Activated CD4-positive, CD25-positive, alpha-beta regulatory T cell treated with anti-CD3 and anti-CD28 coated beads, Interleukin-2, amount 50 U/mL, for 16 hours (primary cell): ENCODE data around the gene MZB1.

Experiments used
- DNase-seq: peaks from one replicate; pipeline ENCODE4 v3.0.0-alpha.2; 2020; ENCODE audit warnings: low read depth, low spot score

MZB1 gene, protein sequence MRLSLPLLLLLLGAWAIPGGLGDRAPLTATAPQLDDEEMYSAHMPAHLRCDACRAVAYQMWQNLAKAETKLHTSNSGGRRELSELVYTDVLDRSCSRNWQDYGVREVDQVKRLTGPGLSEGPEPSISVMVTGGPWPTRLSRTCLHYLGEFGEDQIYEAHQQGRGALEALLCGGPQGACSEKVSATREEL

DNA sequence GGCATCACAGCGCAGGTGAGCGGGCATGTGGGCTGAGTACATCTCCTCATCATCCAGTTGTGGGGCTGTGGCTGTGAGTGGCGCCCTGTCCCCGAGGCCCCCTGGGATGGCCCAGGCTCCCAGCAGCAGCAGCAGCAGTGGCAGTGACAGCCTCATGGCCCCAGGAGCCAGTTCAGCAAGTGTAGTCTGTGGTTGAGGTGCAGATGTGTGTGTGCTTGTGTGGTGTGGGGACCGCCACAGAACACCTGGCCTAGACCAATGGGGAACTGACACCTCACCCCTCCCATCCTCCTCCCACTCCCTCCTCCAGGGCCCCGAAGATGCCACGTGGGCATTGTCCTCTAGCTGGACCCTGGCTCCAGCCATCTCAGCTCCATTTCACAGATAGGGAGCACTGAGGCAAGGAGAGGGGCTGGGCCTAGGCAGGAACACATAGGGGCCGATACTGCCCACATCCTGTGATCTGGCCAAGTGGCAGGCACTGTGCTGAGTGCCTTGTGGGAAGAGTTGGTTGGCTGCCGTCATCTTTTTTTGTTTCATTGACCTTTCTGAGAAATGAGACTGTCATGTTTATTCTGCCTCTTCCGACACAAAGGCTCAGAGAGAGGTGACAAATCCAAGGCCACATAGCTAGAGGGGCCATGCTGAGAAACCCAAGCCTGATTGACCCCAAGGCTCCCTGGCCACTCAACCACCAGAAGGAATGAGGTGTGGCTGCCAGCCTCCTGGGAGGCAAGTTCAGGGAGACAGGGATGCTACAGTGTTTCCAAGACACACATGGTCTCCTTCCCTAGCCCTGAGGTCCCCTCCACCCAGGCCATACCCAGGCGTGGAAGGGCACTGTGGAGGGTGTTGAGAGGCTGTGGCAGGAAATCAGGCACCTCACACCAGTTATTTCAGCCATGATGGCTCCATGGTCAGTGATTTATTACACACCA is at the start of gene MZB1:
Gene MZB1 (minus strand): TSS at position 213 of the 938 bp plus-strand sequence. CDS start 57 bp downstream, at position 156.
- no peak for DNase-seq

DNA sequence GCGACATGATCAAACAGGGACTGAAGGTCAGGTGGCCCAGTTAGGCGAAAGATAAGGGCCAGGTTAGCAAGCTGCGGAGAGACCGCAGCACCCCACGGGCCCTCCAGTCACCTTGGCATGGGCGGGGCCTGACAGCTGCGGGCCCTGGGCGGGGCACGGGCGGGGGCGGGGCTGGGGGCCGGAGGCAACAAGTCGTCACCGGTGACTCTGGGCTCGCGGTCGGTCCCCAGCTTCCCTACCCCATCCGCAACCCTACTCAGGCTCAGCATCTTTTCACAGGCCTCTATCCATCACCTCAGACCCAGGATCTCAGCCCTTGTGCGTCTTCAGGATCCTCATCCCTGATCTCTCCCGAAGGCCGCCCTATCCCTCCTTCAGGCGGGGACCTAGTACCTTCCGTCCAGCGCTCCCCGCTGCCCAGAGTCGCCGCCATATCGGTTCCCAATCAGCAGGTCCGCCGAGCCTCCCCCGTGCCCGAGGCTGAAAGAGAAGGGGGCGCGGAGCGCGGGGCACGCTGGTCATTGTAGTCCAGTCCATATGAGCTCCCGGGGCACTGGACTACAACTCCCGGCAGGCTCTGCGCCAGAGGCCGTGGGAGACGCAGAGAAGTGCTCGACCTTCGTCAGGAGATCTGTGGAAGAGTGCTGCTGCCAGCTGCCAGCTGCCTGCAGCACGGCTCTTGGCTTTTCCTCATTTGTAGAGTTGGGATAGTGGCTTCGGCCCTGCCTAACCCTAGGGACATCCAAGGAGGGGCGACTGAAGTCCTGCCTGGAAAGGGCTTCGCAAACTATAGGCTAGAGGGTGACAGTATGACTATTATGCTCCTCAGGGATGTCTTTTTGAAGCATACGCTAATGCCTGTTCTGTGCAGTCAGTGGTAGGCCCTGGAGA is 49.5 kb upstream of the MZB1 start, which contains the start of gene DNAJC18:
Gene DNAJC18 (minus strand): TSS at position 513 of the 891 bp plus-strand sequence. CDS start 80 bp downstream, at position 433.
- DNase-seq = peak; percentile 79

DNA sequence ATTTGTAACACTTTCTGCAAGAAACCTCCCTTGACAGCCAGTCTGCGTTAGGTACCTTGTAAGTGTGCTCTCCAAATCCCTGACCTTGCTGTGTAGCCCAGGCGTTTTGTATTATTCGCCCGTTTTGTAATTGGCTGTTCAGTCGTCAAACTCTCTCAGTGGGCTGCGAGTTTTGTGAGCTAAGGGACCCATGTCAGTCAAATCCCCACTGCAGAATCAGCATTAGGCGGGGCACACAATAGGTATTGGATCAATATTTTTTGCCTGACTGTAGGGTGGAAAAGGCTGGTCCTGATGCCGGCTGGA is 48.9 kb upstream of the MZB1 start:
- no peak for DNase-seq

DNA sequence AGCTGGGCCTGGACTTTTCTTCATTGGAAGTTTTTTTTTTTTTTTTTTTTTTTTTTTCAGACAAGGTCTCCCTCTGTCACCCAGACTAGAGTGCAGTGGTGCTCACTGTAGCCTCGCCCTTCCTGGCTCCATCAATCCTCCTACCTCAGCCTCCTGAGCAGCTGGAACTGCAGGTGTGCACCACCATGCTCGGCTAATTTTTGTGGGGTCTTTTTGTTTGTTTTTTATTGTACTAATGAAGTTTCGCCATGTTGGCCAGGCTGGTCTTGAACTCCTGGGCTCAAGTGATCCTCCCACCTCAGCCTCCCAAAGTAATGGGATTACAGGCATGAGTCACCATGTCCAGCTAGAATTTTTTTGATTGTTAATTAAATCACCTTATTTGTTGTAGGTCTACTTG is 46.0 kb upstream of the MZB1 start:
- DNase-seq = no peak

DNA sequence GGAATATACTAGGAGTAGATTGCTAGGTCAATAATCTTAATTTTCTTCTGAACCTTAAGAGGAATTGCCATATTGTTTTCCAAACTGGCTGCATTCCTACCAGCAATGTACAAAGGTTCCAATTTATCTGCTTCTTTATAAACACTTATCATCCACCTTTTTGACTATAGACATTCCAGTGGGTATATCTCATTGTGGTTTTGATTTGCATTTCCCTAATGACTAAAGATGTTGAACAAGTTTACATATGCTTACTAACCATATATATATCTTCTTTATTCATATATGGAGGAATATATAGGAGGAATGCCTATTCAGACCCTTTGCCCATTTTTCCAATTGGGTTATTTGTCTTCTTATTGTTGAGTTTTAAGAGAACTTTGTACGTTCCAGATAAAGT is 42.0 kb upstream of the MZB1 start:
- DNase-seq = no peak

DNA sequence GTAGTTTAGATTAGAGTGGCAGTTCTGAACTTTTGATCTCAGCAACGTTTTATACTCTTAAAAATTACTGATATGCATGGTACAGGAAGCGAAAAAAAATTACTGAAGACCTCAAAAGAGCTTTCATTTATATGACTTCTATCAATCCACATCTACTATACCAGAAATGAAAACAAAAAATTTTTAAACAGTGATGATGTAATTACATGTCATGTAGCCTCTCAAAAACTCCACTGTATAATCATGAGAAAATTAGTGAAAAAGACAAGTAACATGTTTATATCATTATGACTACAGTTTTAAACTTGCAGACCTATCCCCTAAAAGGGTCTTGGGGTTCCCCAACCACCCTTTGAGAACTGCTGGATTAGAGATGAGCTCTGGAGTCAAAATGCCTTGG is 40.3 kb upstream of the MZB1 start:
- no peak for DNase-seq

DNA sequence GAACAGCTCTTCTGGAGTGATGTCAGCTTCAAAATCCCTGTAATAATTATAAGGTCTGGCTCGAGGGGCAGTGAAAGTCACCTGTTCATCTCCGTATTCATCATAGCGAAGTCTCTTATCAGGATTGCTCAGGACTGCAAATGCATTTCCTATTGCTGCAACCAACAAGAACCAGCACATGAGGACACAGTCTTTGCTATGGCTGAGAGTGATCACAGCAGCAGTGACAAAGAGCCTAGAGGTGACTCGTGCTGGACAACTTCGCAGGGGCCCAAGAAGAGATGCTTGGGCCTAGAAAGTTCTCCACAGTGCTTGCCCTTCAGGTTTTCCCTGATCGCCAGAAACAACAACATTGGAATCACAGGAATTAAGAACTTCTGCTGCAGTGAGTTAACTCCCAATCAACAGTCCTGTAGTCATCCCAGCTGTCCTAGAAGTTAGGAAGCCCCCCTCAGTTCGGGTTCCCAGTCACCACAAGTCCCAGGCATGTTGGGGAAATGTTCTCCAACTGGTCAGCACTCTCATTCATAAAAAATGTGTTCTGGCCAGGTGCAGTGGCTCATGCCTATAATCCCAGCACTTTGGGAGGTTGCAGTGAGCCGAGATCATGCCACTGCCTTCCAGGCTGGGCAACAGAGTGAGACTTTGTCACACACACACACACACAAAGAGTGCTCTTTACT is 36.6 kb upstream of the MZB1 start:
- DNase-seq = no peak

DNA sequence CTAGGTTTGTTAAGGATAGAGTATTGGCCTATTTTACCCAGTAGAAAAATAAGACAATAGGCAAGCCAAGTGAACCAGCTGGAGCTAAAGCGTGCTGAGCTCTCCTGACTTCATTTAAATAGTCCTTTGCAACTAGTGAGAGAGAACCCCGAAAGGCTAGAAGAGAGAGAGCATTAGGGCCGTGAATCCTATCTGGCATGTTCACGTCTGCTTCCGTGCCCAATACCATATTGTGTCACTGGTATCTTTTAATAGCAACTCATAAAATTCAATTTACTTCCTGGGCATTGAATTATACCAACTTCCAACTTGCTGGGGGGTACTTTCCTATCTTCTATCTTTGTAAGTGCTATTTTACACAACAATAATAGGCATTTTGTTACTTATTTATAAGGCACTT is 35.8 kb upstream of the MZB1 start:
- no peak for DNase-seq

DNA sequence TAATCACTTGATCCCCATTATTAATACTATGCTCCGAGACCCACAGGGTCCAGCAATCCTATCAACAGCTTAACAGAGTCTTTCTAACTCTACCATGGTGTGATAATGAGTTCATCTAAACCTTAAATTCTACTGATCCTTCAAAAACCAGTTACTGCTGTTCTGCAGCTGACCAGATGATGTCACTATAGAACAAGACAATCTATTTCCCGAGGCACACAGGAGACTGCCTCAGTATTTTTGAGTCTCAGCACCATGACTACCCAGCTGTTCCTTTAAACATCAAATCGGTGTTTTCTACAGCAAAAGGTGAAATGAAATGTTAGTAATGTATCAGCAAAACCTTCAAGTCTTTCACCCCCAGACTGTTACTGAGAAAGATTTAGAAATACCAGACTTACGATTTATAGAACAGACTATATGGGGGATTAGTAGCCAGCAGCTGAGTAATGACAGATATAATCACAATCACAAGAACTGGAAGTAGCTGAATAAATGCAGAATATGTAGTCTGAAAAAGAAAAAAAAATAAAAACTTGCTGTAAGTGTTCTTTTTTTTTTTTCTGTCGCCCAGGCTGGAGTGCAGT is 32.7 kb upstream of the MZB1 start:
- peak; percentile 44 for DNase-seq

DNA sequence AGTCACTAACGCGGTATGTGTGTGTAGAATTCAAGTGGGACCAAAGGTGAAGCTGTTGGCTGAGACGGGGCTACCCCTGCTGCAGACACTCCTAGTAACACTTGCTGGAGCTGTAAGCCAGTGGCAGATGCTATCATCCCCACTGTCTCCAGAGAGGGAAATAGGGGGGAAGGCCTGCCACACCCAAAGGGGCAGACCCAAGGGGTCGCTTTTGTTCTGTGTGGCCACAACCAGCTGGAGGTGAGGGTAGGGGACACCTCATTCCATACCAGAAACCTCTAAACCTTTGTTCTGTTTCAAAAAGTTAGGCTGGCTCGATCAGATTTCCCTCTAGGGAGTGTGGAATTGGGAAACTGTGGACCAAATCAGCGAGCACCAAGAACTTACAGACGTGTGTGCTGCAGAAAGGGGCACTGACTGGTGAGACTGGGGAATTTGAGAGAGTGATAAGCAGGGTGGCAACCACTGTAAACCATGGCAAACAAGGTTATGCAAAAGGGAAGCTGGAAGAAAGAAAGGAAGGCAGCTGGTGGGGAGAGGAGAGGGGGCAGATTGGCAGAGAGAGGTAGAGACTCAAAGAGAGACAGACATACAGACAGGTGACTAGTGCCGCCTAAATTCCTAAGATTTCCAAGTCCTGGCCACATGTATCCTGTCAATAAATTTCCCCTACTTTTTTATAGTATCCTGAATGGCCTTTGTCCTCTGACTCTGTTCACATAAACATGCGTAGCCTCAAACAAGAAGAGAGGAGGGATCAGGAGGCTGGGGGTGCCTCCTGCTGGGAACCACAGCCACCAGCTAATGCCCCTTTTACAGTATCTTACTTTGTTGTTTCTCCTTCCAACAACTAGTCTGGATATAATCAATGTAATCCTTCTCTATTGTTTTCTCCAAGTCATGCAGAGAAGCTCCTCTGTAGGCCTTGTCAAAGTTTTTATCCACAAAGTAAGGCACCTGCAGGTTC is 29.8 kb upstream of the MZB1 start:
- no peak for DNase-seq

DNA sequence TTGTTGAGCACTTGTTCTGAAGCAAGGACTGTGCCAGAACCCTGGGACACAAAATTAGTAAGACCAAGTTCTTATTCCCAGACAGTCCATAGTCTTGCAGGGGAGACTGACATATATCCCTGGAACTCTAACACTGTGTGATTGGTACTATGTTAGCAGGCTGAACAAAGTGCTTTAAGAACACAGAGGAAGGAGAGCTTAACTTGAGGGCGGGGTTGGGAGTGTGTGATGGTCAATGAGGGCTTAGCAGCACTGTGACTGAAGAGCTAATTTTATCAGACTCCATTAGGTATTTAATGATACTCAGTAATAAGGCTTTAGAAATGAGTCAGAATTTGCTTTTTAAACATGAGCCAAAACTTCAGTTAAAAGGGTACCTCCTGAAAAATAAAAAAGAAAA is 29.1 kb upstream of the MZB1 start:
- no peak for DNase-seq

DNA sequence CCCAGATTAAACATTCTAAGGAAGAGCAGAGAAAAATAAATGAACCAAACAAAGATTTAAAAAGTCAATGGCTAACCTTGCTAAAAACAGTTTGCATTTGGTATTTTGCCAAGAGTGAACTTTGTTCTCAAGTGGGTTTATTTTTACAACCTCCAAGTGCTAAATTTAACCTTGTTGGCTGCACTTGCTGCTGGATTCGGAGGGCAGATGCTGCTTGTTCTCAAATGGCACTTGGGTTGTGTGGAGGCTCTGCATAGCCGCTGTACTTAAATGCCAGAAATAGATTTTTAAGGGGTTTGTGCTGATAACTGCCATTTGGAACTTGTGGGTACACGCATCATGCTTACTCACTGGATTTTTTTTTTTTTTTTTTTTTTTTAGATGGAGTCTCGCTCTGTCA is 27.5 kb upstream of the MZB1 start:
- no peak for DNase-seq

DNA sequence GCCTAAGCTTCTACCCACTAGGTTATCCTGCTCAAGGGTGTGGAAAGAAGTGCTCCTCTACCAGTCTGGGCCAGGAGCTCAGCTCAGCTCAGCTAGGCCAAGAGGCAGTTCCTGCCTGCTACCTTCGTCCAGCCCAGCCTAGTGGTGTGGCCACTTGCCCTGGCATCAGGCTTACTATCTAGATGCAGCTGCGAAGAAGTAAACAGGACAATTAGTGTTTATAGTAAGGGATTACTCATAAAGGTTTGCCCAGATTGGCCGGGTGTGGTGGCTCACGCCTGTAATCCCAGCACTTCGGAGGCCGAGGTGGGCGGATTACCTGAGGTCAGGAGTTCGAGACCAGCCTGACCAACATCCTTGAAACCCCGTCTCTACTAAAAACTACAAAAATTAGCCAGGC is 26.9 kb upstream of the MZB1 start:
- no peak for DNase-seq

DNA sequence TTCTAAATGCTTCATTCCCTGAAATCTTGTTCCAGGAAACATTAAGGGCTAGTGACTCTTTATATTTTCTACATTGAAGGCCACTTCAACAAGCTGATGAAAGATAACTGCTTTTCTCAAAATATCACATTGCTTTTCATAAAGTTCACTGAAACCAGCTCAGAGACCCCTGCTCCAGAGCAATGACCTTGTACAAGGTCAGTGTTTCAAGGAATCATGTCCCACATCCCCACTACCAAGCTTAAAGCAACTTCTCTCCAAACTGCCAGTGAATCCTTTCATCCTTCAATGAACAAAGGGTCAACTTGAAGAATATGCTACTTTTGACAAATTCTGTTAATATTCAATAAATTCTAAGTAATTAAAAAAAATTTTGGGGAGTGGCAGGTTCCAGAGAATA is 26.2 kb upstream of the MZB1 start:
- DNase-seq = no peak

DNA sequence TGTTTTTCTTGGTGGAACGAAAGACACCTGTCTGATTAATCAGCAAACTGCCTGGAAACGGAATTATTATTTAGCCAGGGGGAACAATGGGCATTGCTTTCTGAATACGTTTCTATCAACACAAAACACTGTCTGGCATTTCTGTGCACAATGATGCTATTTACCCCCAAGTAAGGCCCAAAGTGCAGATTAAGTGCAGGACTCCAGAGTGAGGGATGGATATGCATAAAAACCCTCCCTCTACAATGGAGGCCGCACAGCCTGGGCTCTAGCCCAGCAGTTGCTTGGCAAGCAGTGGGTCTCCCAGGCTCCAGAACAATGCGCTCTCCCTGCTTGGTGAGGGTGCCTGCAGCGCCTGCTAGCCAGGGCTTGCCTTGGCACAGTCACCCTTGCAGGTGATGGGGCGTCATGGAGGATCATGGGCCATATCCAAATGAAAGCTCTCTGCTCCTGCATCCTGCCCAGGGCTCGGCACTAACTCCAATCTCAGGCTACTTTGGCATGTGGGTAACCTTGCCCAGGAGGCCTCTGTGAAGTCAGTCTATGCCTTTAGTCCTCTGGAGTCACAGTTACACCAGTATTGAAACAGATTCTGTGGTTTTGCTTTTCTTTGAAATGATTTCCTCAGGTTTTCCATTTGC is 25.6 kb upstream of the MZB1 start:
- no peak for DNase-seq

DNA sequence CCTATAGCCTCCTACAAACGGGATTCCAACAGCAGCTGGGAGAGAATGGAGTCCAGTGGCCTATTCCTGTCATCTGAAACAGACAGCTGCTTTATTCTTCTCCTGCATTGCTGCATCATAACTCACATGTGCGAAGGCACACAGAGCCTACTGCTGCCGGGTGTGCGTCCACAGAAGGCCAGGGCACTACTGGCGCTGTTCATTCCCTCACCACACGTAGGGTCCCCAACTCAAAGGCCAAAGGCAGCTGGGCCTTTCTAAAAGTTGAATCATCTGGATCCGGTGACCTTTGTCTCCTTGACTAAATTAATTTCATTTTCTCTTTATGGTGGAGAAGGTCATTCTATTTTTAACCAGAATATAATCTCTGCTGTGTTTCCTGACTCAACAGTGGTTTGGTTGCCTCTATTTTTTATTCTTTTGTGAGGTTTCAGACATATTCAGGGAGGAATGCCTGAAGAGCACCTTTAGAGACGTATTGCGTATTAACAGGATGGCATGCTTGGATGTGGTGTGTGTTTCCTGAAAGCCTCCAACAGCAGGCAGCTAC is 24.9 kb upstream of the MZB1 start:
- no peak for DNase-seq

DNA sequence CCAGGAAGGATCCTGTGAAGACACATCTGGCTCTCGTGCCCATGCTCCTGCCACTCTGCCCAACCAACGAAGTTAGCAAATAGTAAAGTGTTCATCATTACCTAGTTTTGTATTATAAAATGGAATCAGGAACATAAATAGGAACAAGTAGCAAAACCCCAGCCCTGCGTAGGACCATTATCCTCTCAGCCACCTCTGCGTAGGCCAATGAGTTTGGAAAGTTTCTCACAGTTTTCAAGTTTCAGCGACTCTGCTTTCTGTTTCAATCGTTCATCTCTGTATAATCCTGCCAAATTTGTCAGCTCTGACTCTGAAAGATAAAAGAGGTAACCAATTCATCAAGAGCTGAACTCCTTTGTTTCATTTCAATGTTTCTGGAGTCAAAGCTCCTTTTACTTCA is 24.2 kb upstream of the MZB1 start:
- DNase-seq = no peak

DNA sequence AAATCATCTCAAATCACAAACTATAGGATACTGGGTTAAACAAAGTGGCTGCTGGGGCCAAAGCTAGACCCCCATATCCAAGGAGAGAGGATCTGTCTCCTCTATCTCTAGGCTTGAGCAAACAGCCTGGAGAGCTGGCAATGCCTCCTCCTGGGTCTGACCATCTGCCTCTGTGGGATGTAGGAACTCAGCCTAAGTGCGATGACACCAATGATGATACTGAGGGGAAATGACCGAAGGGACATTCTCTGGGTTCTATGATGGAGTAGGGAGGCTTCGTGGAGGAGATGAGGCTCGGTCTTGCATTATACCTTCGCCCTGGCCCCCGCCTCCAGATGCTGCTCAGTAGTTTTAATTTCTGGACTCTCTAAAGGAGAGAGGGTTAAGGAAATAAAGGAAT is 23.4 kb upstream of the MZB1 start:
- no peak for DNase-seq
